Liver (tissue), 9 donors: ENCODE data around the gene P3H1. TPM values are rescaled to one million over a fixed set of nuclear protein-coding genes. Genes with fewer than 3 reads are reported as not detected.
A peak's percentile ranks its signal among the peaks of the same experiment; 100 is the strongest.

Experiments
- DNase-seq: peaks from one replicate; pipeline ENCODE4 v3.0.0-alpha.2; 2017; ENCODE audit warnings: low spot score
- H3K27ac ChIP-seq, 2 donors: one replicate each; pipeline ENCODE4 v1.7.0; 2013; ENCODE audit warnings: inconsistent platforms in 2 of 2, low read length in 2 of 2, control low read depth in 1 of 2, low read depth in 1 of 2, mild to moderate bottlenecking in 1 of 2
- H3K27me3 ChIP-seq, 4 donors: one replicate each; pipeline versions ENCODE4 v1.6.1 to v1.7.0; 2013; ENCODE audit warnings: low read length in 3 of 4, inconsistent platforms in 1 of 4, mild to moderate bottlenecking in 1 of 4, moderate library complexity in 1 of 4; ENCODE audit not compliant: control insufficient read depth in 4 of 4, insufficient read depth in 4 of 4
- H3K36me3 ChIP-seq, 4 donors: one replicate each; pipeline versions ENCODE4 v1.6.1 to v1.7.0; 2013; ENCODE audit warnings: low read length in 3 of 4, mild to moderate bottlenecking in 3 of 4, low read depth in 1 of 4, moderate library complexity in 1 of 4; ENCODE audit not compliant: control insufficient read depth in 4 of 4, insufficient read depth in 3 of 4
- H3K4me1 ChIP-seq, 4 donors: one replicate each; pipeline versions ENCODE4 v1.6.1 to v1.7.0; 2013; ENCODE audit warnings: low read length in 3 of 4, mild to moderate bottlenecking in 3 of 4, moderate library complexity in 1 of 4; ENCODE audit not compliant: control insufficient read depth in 4 of 4, insufficient read depth in 4 of 4
- H3K4me3 ChIP-seq, 3 donors: one replicate each; pipeline versions ENCODE4 v1.6.1 to v1.7.0; 2013; ENCODE audit warnings: low read length in 3 of 3, control low read depth in 1 of 3, low read depth in 1 of 3, mild to moderate bottlenecking in 1 of 3
- H3K9ac ChIP-seq, 2 donors: one replicate each; pipeline ENCODE4 v1.7.0; 2013; ENCODE audit warnings: low read length in 2 of 2, mild to moderate bottlenecking in 2 of 2, moderate library complexity in 2 of 2, control low read depth in 1 of 2, low read depth in 1 of 2
- H3K9me3 ChIP-seq, 4 donors: one replicate each; pipeline versions ENCODE4 v1.6.1 to v1.7.0; 2013; ENCODE audit warnings: low read length in 3 of 4; ENCODE audit not compliant: control insufficient read depth in 4 of 4
- ATF3 ChIP-seq: IDR thresholded peaks from 2 replicates; pipeline ENCODE4 v1.6.1; 2016; ENCODE audit warnings: antibody characterized with exemption
- CTCF ChIP-seq: fragments of 150-350 bp; IDR thresholded peaks from 2 replicates; pipeline ENCODE4 v1.5.1; 2017; ENCODE audit warnings: improper control_type of control experiment, low read depth, low read length; ENCODE audit not compliant: missing input control
- EGR1 ChIP-seq, 2 donors: IDR thresholded peaks; 2 replicates each; pipeline ENCODE4 v1.6.1; 2016 to 2018; ENCODE audit warnings: antibody characterized with exemption in 2 of 2, low read depth in 2 of 2
- FOXA1 ChIP-seq: IDR thresholded peaks from 2 replicates; pipeline ENCODE4 v1.6.1; 2016; ENCODE audit warnings: antibody characterized with exemption
- FOXA2 ChIP-seq: IDR thresholded peaks from 2 replicates; pipeline ENCODE4 v1.6.1; 2016; ENCODE audit warnings: antibody characterized with exemption
- GABPA ChIP-seq, 2 donors: IDR thresholded peaks in 1 of 2; conservative IDR thresholded peaks in 1 of 2; 2 replicates each; pipeline ENCODE4 v1.6.1; 2016; ENCODE audit warnings: antibody characterized with exemption in 2 of 2, mild to moderate bottlenecking in 1 of 2, moderate library complexity in 1 of 2
- HNF4A ChIP-seq, 2 donors: conservative IDR thresholded peaks; 2 replicates each; pipeline ENCODE4 v1.6.1; 2016; ENCODE audit warnings: antibody characterized with exemption in 2 of 2, mild to moderate bottlenecking in 2 of 2
- HNF4G ChIP-seq: IDR thresholded peaks from 2 replicates; pipeline ENCODE4 v1.6.1; 2016; ENCODE audit warnings: antibody characterized with exemption
- JUND ChIP-seq, 2 donors: IDR thresholded peaks; 2 replicates each; pipeline ENCODE4 v1.6.1; 2016; ENCODE audit warnings: antibody characterized with exemption in 2 of 2
- MAX ChIP-seq: IDR thresholded peaks from 2 replicates; pipeline ENCODE4 v1.6.1; 2016; ENCODE audit warnings: antibody characterized with exemption
- NR2F2 ChIP-seq: IDR thresholded peaks from 2 replicates; pipeline ENCODE4 v1.6.1; 2016; ENCODE audit warnings: antibody characterized with exemption
- RAD21 ChIP-seq, 2 donors: IDR thresholded peaks; 2 replicates each; pipeline ENCODE4 v1.6.1; 2016; ENCODE audit warnings: antibody characterized with exemption in 2 of 2, mild to moderate bottlenecking in 2 of 2
- REST ChIP-seq: IDR thresholded peaks from 2 replicates; pipeline ENCODE4 v1.6.1; 2016; ENCODE audit warnings: antibody characterized with exemption, mild to moderate bottlenecking
- RXRA ChIP-seq, 2 donors: IDR thresholded peaks; 2 replicates each; pipeline ENCODE4 v1.6.1; 2017 to 2018; ENCODE audit warnings: antibody characterized with exemption in 2 of 2, mild to moderate bottlenecking in 1 of 2
- SP1 ChIP-seq: IDR thresholded peaks from 2 replicates; pipeline ENCODE4 v1.6.1; 2018; ENCODE audit warnings: antibody characterized with exemption, mild to moderate bottlenecking
- TAF1 ChIP-seq: conservative IDR thresholded peaks from 2 replicates; pipeline ENCODE4 v1.6.1; 2016; ENCODE audit warnings: antibody characterized with exemption, mild to moderate bottlenecking
- YY1 ChIP-seq: IDR thresholded peaks from 2 replicates; pipeline ENCODE4 v1.6.1; 2016; ENCODE audit warnings: antibody characterized with exemption, mild to moderate bottlenecking
- ZBTB33 ChIP-seq: IDR thresholded peaks from 2 replicates; pipeline ENCODE4 v1.6.1; 2016; ENCODE audit warnings: antibody characterized with exemption
- WGBS: extraction: QIAGEN DNeasy Blood & Tissue Kit; methylation state at CpG from one replicate; pipeline ENCODE4 v1.1.7; 2013; 5-methylcytosine and 5-hydroxymethylcytosine counted together
- polyA plus RNA-seq, 2 donors: library from polyadenylated mRNA; stranded (reverse) in 1 of 2; unstranded in 1 of 2; fragments of 200-250 nt in 1 of 2; fragments of >200 nt in 1 of 2; fragmentation: Nextera tagmentation in 1 of 2; extraction: Ambion mirVana in 1 of 2; gene quantifications; one replicate each; pipeline versions ENCODE4 v1.2.1 to v1.2.3, GENCODE V29; 2013 to 2015
- total RNA-seq, 2 donors: library from RNA; depleted of rRNA; stranded (reverse); fragments of >200 nt; gene quantifications; one replicate each; pipeline ENCODE4 v1.2.3, GENCODE V29; 2014
- donor health status: healthy.
- donor health status: healthy.
- donor health status: healthy.
- donor health status: healthy.
- donor health status: healthy.

The P3H1 gene
- total and polyA plus RNA-seq, 4 donors: 14.9 to 28.0 (median 22.7) TPM

- TF ChIP-seq RAD21 (IDR thresholded peaks at IDR 0.05): no peak
- TF ChIP-seq YY1: no peak
- no peak for TF ChIP-seq FOXA1
- TF ChIP-seq HNF4G: peak; percentile 89
- TF ChIP-seq ATF3: no peak
- peak; percentile 80 to 96 for TF ChIP-seq HNF4A (conservative IDR thresholded peaks at IDR 0.05)
- no peak for TF ChIP-seq JUND (IDR thresholded peaks at IDR 0.05)
- TF ChIP-seq NR2F2: peak; percentile 60
- peak in 1 of 2 donors; percentile 79 for TF ChIP-seq RXRA (IDR thresholded peaks at IDR 0.05)
- no peak for TF ChIP-seq EGR1 (IDR thresholded peaks at IDR 0.05; ENCODE audit: low read depth in 2 of 2)
- TF ChIP-seq SP1: peak; percentile 79
- TF ChIP-seq ZBTB33: no peak
- TF ChIP-seq MAX: no peak
- TF ChIP-seq TAF1: no peak
- no peak for TF ChIP-seq REST
- no peak for TF ChIP-seq CTCF
- TF ChIP-seq GABPA (IDR thresholded peaks at IDR 0.05 in 1 of 2, conservative IDR thresholded peaks at IDR 0.05 in 1 of 2): no peak
- no peak for TF ChIP-seq FOXA2
- Histone ChIP-seq H3K9me3 (no peaks in the 10 kb centered on the region), H3K4me3 (no peak within 1 kb of the TSS), H3K27me3 (no peaks in the 10 kb centered on the region), H3K4me1 (peaks cover 2 to 7% (median 5%) of the 10 kb centered on the region in 4 donors), H3K9ac (no peak within 1 kb of the TSS), H3K36me3 (no peaks in the 10 kb centered on the region), H3K27ac (no peak within 1 kb of the TSS)
- 68% methylated on average over 27 of the region's 27 CpGs for WGBS
- peak; percentile 65 for DNase-seq
Observed at GRCh38 chr1:42739753-42740700, 26.8 kb downstream of the P3H1 start, which contains the start of gene CLDN19. Gene CLDN19 (minus strand): TSS chr1:42740236. CDS start chr1:42740063, 173 bp downstream.
